H9 (cell line): ENCODE measurements around the gene PMM2. TPM values are rescaled to one million over a fixed set of nuclear protein-coding genes. Genes with fewer than 3 reads are reported as not detected.

Experiments used
- DNase-seq: peaks from one replicate; pipeline ENCODE4 v3.0.0-alpha.2; 2017
- H2AFZ ChIP-seq: one replicate; pipeline ENCODE4 v1.6.1; 2013; ENCODE audit warnings: mild to moderate bottlenecking, low read length, control low read depth, moderate library complexity
- H2AK5ac ChIP-seq: 2 replicates; pipeline ENCODE4 v1.6.1; 2013; ENCODE audit warnings: low read length, control low read depth, mixed read lengths; ENCODE audit not compliant: insufficient read length
- H2BK120ac ChIP-seq: one replicate; pipeline ENCODE4 v1.6.1; 2013; ENCODE audit warnings: low read depth, mild to moderate bottlenecking, low read length, control low read depth, inconsistent platforms; ENCODE audit not compliant: poor library complexity, severe bottlenecking
- H2BK12ac ChIP-seq: 2 replicates; pipeline ENCODE4 v1.6.1; 2013; ENCODE audit warnings: low read length, control low read depth, mixed read lengths, low read depth; ENCODE audit not compliant: insufficient read length
- H2BK15ac ChIP-seq: 2 replicates; pipeline ENCODE4 v1.6.1; 2013; ENCODE audit warnings: low read depth, low read length, control low read depth
- H2BK20ac ChIP-seq: one replicate; pipeline ENCODE4 v1.6.1; 2013; ENCODE audit warnings: low read depth, mild to moderate bottlenecking, low read length, control low read depth, inconsistent platforms; ENCODE audit not compliant: poor library complexity, severe bottlenecking
- H2BK5ac ChIP-seq: 2 replicates; pipeline ENCODE4 v1.6.1; 2013; ENCODE audit warnings: low read length, control low read depth, mixed read lengths; ENCODE audit not compliant: insufficient read length
- H3K14ac ChIP-seq: 2 replicates; pipeline ENCODE4 v1.6.1; 2013; ENCODE audit warnings: low read length, control low read depth; ENCODE audit not compliant: insufficient read depth
- H3K18ac ChIP-seq: 2 replicates; pipeline ENCODE4 v1.6.1; 2013; ENCODE audit warnings: low read depth, mild to moderate bottlenecking, mixed read lengths, low read length, control low read depth; ENCODE audit not compliant: insufficient read length
- H3K23ac ChIP-seq: 2 replicates; pipeline ENCODE4 v1.6.1; 2013; ENCODE audit warnings: low read length, control low read depth, mixed read lengths, low read depth; ENCODE audit not compliant: insufficient read length
- H3K23me2 ChIP-seq: 2 replicates; pipeline ENCODE4 v1.6.1; 2013; ENCODE audit warnings: low read depth, mild to moderate bottlenecking, mixed read lengths, low read length, control low read depth; ENCODE audit not compliant: insufficient read length, poor library complexity, severe bottlenecking
- H3K27ac ChIP-seq: 2 replicates; pipeline ENCODE4 v1.5.1; 2013; ENCODE audit warnings: low read length, control low read depth, mixed read lengths, low read depth; ENCODE audit not compliant: insufficient read length
- H3K27me3 ChIP-seq: 2 replicates; pipeline ENCODE4 v1.6.1; 2013; ENCODE audit warnings: low read length, control low read depth, inconsistent platforms; ENCODE audit not compliant: insufficient read depth
- H3K4ac ChIP-seq: 2 replicates; pipeline ENCODE4 v1.6.1; 2013; ENCODE audit warnings: low read depth, mild to moderate bottlenecking, control low read depth, inconsistent platforms, low read length, moderate library complexity
- H3K4me1 ChIP-seq: 2 replicates; pipeline ENCODE4 v1.6.1; 2013; ENCODE audit warnings: low read length, control low read depth, inconsistent platforms; ENCODE audit not compliant: insufficient read depth
- H3K4me2 ChIP-seq: 2 replicates; pipeline ENCODE4 v1.6.1; 2013; ENCODE audit warnings: low read length, control low read depth, mixed read lengths; ENCODE audit not compliant: insufficient read length, insufficient read depth
- H3K56ac ChIP-seq: 2 replicates; pipeline ENCODE4 v1.6.1; 2013; ENCODE audit warnings: low read depth, mild to moderate bottlenecking, mixed read lengths, low read length, control low read depth; ENCODE audit not compliant: insufficient read length
- H3K79me1 ChIP-seq: 2 replicates; pipeline ENCODE4 v1.6.1; 2013; ENCODE audit warnings: low read depth, mild to moderate bottlenecking, moderate library complexity, low read length, control low read depth, inconsistent platforms; ENCODE audit not compliant: insufficient read depth, poor library complexity, severe bottlenecking
- H3K79me2 ChIP-seq: 2 replicates; pipeline ENCODE4 v1.6.1; 2013; ENCODE audit warnings: low read length, control low read depth, inconsistent platforms; ENCODE audit not compliant: insufficient read depth
- H3K9ac ChIP-seq: 2 replicates; pipeline ENCODE4 v1.6.1; 2013; ENCODE audit warnings: low read length, control low read depth, mixed read lengths; ENCODE audit not compliant: insufficient read length; ENCODE audit errors: extremely low read depth
- H3K9me3 ChIP-seq: one replicate; pipeline ENCODE4 v1.6.1; 2013; ENCODE audit warnings: low read depth, low read length, inconsistent platforms; ENCODE audit not compliant: control insufficient read depth
- H3T11ph ChIP-seq: one replicate; pipeline ENCODE4 v1.6.1; 2013; ENCODE audit warnings: mild to moderate bottlenecking, low read length, control low read depth, inconsistent platforms
- H4K20me1 ChIP-seq: one replicate; pipeline ENCODE4 v1.6.1; 2013; ENCODE audit not compliant: control insufficient read depth, insufficient read length, insufficient read depth
- H4K5ac ChIP-seq: 2 replicates; pipeline ENCODE4 v1.6.1; 2013; ENCODE audit warnings: low read depth, mild to moderate bottlenecking, mixed read lengths, low read length, control low read depth; ENCODE audit not compliant: insufficient read length
- H4K8ac ChIP-seq: replicated peaks from 2 replicates; pipeline ENCODE4 v1.6.1; 2013; ENCODE audit warnings: low read length, control low read depth, mixed read lengths, low read depth; ENCODE audit not compliant: insufficient read length
- H4K91ac ChIP-seq: 2 replicates; pipeline ENCODE4 v1.6.1; 2013; ENCODE audit warnings: low read depth, mild to moderate bottlenecking, moderate library complexity, mixed read lengths, low read length, control low read depth; ENCODE audit not compliant: insufficient read length
- H3K27ac Mint-ChIP-seq, 3 experiments: 2 replicates in 2 of 3; 3 replicates in 1 of 3; pipeline ENCODE4 v1.8.0; 2020 to 2021; ENCODE audit warnings: mixed read lengths in 3 of 3, mild to moderate bottlenecking in 1 of 3, moderate library complexity in 1 of 3
- H3K27me3 Mint-ChIP-seq: 2 replicates; pipeline ENCODE4 v1.8.0; 2021; ENCODE audit warnings: low read depth, mild to moderate bottlenecking, moderate library complexity, mixed read lengths
- H3K36me3 Mint-ChIP-seq, 3 experiments: 2 replicates in 2 of 3; 3 replicates in 1 of 3; pipeline ENCODE4 v1.8.0; 2020 to 2021; ENCODE audit warnings: low read depth in 3 of 3, mixed read lengths in 3 of 3; ENCODE audit not compliant: insufficient read depth in 1 of 3
- H3K4me1 Mint-ChIP-seq, 2 experiments: 2 replicates each; pipeline ENCODE4 v1.8.0; 2020; ENCODE audit warnings: mixed read lengths in 2 of 2
- H3K4me3 Mint-ChIP-seq, 2 experiments: 2 replicates in 1 of 2; 3 replicates in 1 of 2; pipeline ENCODE4 v1.8.0; 2020 to 2021; ENCODE audit warnings: mild to moderate bottlenecking in 2 of 2, mixed read lengths in 2 of 2, moderate library complexity in 1 of 2
- H3K9me3 Mint-ChIP-seq, 2 experiments: 2 replicates in 1 of 2; 3 replicates in 1 of 2; pipeline ENCODE4 v1.8.0; 2020; ENCODE audit warnings: mild to moderate bottlenecking in 2 of 2, mixed read lengths in 2 of 2, moderate library complexity in 1 of 2
- WGBS: extraction: QIAGEN DNeasy Blood & Tissue Kit; methylation state at CpG from one replicate; pipeline ENCODE4 v1.1.7; 2013; ENCODE audit warnings: missing lambda C conversion rate, low lambda C conversion rate, mixed read lengths; ENCODE audit not compliant: insufficient read length; ENCODE audit errors: extremely low coverage; 5-methylcytosine and 5-hydroxymethylcytosine counted together
- total RNA-seq: library from RNA; stranded (reverse); gene quantifications from 2 replicates; pipeline ENCODE4 v1.2.1, GENCODE V29; 2021
- TF ChIP-seq, protein P1 (sequence below): fragments of 200-600 bp; sonication (generic); conservative IDR thresholded peaks from 3 replicates; pipeline ENCODE4 v1.8.0; 2021; ENCODE audit warnings: antibody characterized with exemption, mild to moderate bottlenecking

The PMM2 gene
- total RNA-seq, 1 experiment from 2014 or later, result 82.7 TPM

DNA sequence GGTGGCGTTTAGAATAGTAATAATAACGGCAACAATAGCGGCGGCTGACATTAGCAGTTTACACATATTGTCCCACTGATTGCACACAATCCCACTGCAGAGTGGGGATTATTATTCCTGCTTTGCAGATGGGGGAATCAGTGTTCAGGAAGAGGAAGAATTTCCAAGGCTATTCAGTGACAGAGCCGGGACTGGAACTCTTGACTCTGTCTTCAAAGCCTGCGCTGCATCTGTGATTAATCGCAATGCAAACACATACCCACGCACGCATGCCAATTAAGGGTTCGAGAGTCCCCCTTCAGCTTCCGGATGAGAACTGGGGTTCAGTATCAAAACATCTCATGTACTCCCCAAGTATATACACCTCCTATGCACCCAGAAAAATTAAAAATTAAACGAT lies 29.4 kb upstream of the PMM2 start:
- no peaks in the 10 kb centered on the region for H3K9me3 ChIP-seq
- no peaks in the 10 kb centered on the region for H3K27me3 ChIP-seq
- Mint-ChIP-seq H3K9me3 (no peaks in the 10 kb centered on the region), H3K4me3 (no peak overlapping the region), H3K27me3 (no peaks in the 10 kb centered on the region), H3K4me1 (peaks cover 13 to 14% of the 10 kb centered on the region in 2 experiments), H3K27ac (peak overlapping the region in 1 of 3 experiments; percentile 9; a peak in 2 of 7 replicates), H3K36me3 (no peaks in the 10 kb centered on the region; a peak in 1 of 7 replicates)
- no peak overlapping the region for H4K8ac ChIP-seq
- H2BK120ac ChIP-seq, result no peak overlapping the region
- no peak overlapping the region for H2AK5ac ChIP-seq
- no peaks in the 10 kb centered on the region for H3K79me2 ChIP-seq
- H3K9ac ChIP-seq, result no peak overlapping the region
- H3K23ac ChIP-seq, result no peak overlapping the region
- no peak overlapping the region for H2AFZ ChIP-seq
- H3K14ac ChIP-seq, result no peak overlapping the region
- H2BK5ac ChIP-seq, result no peak overlapping the region
- TF ChIP-seq, protein P1, sequence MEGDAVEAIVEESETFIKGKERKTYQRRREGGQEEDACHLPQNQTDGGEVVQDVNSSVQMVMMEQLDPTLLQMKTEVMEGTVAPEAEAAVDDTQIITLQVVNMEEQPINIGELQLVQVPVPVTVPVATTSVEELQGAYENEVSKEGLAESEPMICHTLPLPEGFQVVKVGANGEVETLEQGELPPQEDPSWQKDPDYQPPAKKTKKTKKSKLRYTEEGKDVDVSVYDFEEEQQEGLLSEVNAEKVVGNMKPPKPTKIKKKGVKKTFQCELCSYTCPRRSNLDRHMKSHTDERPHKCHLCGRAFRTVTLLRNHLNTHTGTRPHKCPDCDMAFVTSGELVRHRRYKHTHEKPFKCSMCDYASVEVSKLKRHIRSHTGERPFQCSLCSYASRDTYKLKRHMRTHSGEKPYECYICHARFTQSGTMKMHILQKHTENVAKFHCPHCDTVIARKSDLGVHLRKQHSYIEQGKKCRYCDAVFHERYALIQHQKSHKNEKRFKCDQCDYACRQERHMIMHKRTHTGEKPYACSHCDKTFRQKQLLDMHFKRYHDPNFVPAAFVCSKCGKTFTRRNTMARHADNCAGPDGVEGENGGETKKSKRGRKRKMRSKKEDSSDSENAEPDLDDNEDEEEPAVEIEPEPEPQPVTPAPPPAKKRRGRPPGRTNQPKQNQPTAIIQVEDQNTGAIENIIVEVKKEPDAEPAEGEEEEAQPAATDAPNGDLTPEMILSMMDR, result no peak
- no peak overlapping the region for H3K27ac ChIP-seq
- H3K23me2 ChIP-seq, result no peaks in the 10 kb centered on the region
- no peaks in the 10 kb centered on the region for H3K79me1 ChIP-seq
- no peak overlapping the region for H4K5ac ChIP-seq
- no peak for DNase-seq
- no peak overlapping the region for H3K4me2 ChIP-seq
- H3K4ac ChIP-seq, result no peak overlapping the region
- H3K18ac ChIP-seq, result no peak overlapping the region
- H3K56ac ChIP-seq, result no peak overlapping the region
- no peak overlapping the region for H2BK12ac ChIP-seq
- no peak overlapping the region for H4K91ac ChIP-seq
- no peaks in the 10 kb centered on the region for H3K4me1 ChIP-seq
- H2BK15ac ChIP-seq, result no peak overlapping the region
- no CpG with 5 or more reads among the region's 12 CpGs for WGBS
- H2BK20ac ChIP-seq, result no peak overlapping the region
- no peaks in the 10 kb centered on the region for H4K20me1 ChIP-seq
- H3T11ph ChIP-seq, result no peak overlapping the region
